ENCODE results near the gene RABL6.
"Not testable (repeated sequence)": the region's sequence is repeated elsewhere in the genome, so short reads cannot be mapped to it uniquely, and the experiment has no call there.

The RABL6 gene

GRCh38 chr9:136821826-136822544 is 14.2 kb downstream of the RABL6 start:
- no peak for DNase-seq

DNA sequence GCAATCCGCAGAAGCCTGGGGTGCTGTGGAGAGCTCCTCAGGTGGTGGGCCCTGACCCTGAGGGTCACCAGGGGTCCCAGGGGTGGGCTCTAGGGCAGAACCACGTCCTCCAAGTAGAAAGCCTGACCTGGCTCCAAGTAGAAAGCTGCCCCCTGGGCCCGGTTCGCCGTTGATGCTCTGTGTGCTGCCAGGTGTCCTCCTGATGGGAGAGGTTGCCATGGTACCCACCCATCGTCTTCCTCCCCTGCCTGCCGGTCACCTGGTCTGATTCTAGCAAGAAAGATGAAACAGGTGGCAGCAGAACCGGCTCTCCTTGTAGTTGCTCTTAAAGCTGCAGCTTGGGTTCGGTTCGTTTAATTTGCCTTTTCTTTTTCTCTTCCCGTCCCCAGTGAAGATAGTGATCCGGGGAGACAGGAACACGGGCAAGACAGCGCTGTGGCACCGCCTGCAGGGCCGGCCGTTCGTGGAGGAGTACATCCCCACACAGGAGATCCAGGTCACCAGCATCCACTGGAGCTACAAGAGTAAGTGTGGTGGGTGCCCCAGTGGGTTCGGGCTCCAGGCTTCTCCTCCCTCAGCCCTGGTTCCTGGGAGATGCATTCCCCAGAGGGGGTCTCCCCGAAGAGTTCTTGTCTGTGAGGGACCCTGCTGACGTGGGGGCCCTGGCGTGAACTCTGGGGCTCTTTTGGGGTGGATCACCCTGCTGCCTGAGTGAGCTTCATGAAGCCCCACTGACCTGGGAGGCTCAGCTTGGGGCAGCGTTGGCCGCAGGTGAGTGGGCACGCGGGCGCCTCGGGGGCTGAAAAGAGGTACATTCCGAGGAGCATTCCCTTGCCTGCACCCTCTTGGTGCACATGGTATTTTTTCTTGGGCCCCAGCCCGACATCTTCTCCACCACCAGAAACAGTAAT is 15.6 kb downstream of the RABL6 start:
- no peak for DNase-seq

- DNase-seq = no peak
These were observed 16.9 kb downstream of the RABL6 start for GRCh38 chr9:136824496-136825225.

DNA sequence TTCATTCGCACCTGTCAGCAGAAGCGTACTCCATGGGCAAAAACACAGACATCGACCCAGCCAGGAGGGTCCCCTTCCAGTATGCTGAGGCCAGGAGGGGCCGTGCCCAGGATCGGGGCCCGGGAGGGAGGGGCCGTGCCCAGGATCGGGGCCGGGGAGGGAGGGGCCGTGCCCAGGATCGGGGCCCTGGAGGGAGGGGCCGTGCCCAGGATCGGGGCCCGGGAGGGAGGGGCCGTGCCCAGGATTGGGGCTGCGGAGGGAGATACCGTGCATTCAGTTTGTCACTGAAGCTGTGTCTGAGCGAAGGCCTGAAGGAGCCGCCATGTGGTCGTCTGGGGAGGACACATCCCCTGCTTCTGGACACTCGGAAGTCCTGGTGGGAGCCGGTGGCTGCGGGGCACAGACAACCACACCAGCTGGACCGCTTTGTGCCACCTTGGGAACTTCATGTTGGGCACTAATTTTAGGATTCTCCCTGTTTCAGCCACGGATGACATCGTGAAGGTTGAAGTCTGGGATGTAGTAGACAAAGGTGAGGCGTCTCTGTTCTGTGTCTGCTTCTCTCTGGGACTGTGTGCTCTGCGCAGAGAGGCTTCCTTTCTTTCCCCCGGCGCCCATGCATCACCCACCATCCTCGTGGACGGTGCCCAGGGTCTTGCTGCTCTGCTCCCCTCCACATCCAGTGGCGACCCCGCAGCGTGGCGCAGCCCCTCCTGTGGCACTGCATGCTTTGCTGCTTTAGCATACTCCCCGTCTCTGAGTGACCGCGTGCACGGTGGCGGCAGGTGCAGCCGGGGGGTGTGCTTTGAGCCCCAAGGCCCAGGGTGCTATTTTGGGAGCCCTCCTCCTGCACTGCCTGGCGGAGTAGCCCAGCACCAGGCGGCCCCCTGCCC is 17.8 kb downstream of the RABL6 start:
- no peak for DNase-seq

DNA sequence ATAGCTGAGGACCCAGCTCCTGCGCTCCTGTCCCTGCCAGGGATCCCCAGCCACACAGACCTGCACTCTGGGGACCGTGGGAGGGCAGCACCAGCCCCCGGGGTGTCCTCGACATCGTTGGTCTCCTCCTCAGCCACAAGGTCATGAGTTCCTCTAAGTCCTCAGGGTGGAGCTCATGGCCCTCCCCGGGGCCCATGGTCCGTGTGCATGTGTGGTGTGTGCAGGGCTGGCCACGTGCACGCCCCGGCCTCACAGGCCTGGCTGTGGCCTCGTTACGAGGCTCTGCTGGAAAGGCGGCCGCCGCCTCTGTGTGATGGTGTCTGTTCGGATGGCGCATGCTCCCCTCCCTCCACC is 18.4 kb downstream of the RABL6 start:
- DNase-seq = no peak

GRCh38 chr9:136826703-136827582 is 19.2 kb downstream of the RABL6 start:
- DNase-seq = no peak

DNA sequence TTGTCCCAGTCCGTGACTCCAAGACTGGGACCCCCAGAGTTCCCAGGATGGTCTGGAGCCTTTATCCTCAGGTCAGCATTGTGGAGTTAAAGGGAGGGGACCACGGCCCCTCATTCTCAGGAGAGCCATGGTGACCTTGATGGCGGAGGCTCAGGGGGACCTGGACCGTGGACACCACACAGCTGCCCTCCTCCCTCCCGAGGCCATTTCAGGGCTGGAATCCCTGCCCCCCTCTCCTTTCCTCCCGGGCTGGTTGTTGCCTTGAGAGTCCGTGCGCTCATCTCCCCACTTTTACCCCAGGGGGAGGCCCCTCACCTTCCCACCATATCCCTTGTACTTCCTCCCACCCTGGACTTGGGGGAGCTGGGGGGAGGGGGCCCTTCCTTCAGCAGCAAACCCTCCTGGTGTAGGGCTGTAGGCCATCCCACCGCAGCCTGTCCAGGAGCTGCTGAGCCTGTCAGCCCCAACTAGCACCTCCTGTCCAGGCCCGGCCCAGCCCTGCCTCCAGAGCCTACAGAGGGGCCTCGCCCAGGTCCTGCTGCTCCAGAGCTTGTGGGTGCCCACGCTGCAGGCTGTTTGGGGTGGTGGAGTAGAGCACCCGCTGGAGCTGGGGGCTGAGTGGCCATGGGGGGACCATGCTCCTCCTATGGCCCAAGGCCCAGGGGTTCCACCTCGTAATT is 20.2 kb downstream of the RABL6 start:
- no peak for DNase-seq

DNA sequence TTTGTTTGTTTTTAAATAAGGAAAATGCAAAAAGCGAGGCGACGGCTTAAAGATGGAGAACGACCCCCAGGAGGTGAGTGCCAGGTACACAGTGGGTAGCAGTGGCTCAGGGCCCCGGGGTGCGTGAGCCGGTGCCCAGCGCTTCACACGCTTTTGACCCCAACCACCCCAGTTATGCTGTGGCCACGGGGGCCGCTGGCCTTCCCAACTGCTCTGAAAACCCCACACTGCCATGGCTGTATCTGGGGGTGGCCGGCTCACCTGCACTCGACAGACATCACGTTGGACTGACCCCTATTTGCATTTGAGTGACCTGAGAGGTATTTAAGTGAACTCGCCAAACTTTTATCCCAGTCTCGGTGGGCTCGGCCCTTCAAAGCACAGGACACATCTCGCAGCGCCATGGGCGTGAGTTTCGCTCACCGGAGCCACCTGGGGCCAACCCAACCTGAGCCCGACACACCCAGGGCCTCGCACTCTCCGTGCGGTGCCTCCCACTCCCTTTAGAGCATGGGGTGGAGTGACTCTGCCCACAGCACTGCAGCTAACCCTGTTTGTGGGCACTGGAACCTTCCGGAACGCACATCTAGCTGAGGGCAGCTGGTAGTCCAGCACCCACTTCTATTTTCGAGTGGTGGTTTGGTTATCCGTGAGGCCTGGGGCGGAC is 20.9 kb downstream of the RABL6 start:
- DNase-seq = no peak

GRCh38 chr9:136829412-136829811 is 21.7 kb downstream of the RABL6 start:
- DNase-seq = no peak

DNA sequence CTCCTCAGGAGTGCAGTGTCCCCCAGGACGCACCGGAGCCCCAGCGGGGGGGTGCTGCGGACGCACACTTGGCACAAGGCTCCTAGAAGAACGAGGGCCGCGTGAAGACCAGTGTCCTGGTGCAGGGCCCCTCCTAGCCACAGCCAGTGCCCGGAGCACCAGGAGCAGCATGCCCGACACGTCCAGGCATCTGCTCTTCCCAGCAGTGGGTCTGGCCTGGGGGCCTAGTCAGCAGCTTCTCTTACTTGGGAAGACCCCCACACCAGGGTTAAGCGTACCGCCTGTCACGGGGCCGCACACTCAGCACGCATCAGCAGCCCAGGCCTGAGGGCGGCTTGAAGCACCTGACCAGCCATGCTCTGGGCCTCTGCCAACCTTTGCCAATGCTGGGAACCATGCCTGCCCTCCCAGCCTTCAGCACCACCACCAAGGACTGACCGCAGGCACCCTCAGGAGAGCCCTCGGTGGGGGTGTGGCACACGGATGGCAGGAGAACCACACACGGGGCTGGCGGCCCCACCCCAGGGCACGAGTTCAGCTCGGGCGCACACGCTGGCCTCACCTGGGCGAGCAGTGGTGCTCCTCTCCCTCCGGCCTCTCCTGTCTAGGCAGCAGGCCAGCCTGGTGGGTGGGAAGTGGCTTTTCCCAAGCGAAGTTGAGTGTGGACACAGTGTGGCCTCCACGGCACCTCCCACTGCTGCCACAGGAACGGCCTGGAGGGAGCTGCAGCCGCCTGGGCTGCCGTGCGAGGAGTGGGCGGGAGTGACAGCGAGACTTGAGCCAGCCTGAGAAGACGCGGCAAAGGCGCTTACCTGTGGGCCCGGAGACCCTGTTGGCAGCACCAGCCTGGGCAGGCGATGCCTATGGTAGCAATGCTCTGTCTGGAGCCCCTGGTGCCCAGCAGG is 22.5 kb downstream of the RABL6 start:
- DNase-seq = no peak

DNA sequence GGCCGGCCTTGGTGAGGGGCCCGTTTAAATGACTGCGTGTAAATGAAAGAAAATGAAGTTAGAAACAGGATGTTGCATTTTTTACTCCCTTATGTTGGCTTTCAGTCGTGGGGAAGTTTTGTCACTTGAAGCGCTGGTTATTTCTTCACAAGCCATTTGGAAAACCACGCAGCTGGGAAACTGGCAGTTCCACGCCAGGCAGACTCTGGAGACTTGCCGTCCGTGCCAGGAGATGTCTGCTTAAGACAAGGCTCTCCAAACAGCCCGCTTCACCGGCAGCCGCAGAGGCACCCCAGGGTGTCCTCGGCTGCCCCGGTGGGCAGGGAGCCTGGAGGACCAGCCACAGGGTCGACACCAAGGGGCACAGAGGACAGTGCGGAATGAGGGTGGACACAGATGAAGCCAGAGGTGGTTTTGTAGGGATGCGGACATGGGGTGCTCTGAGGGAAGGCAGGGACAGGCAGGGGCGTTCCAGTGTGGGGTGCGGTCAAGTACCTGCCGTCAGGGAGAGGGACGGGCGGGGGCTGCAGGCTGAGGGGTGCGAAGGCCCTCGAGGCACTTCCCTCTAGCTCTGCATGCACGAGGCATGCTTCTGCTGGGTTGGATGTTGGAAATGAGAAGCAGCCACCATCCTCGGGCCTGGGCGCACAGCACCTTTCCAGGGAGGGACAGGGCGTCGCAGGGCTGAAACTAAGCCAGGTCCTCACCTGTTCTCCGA is 23.4 kb downstream of the RABL6 start:
- no peak for DNase-seq

GRCh38 chr9:136831720-136832104 is 24.0 kb downstream of the RABL6 start:
- DNase-seq = no peak

DNA sequence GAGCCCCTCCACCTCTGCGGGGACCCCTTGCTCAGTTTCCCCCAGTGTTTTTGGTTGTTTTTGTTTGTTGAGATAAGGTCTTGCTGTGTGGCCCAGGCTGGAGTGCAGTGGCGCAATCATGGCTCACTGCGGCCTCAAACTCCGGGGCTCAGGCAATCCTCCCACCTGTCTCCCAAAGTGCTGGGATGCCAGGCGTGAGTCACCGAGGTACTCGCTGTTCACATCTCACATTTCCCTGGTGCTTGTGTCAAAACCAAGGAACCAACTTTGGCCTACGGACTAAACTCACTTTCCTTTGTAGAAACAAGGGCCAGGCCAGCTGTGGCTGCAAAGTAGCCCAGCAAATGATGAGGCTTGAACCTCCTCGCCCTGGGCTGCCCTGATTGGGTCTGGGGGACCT is 24.8 kb downstream of the RABL6 start:
- no peak for DNase-seq

- DNase-seq = not testable (repeated sequence)
These were observed 25.8 kb downstream of the RABL6 start for GRCh38 chr9:136833381-136834048.

- no peak for DNase-seq
These were observed 27.6 kb downstream of the RABL6 start for GRCh38 chr9:136835162-136835931.

DNA sequence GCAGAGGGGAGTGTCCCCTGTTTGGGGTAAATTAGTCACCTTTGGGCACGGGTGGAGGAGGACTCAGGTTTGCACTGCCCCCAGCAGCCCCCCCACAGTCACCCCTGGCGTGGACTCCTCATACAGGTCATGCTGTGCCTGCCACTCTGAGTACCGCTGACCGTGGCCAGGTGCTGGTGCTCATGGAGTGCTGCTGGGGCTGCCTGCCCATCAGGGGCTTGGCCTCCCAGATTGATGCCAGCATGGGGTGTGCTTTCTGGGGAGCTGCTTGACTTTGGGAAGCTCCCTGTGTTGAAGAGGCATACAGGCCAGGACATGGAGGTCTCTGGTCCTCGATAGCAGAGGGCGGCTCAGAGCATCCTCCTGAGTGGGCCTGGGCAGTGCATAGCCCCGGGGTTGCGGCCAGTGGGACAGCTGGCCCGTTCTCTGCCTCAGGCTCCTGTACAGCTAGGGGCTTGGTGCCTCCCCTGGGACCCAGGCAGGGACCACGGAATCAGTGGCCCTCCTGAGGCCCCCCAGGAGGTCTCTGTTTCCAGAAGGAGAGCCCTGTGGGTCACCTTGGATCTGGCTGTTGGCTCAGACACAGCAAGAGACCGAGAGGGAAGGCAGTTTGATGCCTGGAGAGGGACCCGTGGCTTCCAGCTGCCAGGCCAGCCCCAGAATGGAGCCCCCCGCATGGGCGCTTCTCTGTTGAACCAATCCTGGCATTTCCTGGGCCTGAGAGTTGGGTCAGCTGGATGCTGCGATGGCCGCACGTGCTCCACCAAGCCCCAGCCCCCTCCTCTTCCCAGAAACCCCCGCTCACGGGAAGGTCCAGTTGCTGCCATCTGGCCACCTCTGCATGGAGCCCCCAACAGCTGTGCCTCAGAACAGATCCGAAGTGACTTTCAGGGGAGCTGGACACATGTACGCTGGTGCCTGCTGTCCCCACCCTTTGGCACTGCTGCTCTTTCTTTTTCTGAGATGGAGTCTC is 28.5 kb downstream of the RABL6 start:
- DNase-seq = no peak
